ENCODE data around the gene TCP1. TPM values are rescaled to one million over a fixed set of nuclear protein-coding genes. Genes with fewer than 3 reads are reported as not detected.

Gene TCP1
- total and polyA plus RNA-seq, 2 of the 13 experiments (the other 11 are each of a cell fraction or from before 2014, with no cell fraction given): 116 to 553 TPM

- TF ChIP-seq CEBPZ (IDR thresholded peaks at IDR 0.05; ENCODE audit: low read length): no peak
- TF ChIP-seq CEBPG (CRISPR knock-in tag; IDR thresholded peaks at IDR 0.05): peak; percentile 42; the same call in 1 of the 2 replicates
- TF ChIP-seq HMG20A (CRISPR knock-in tag; IDR thresholded peaks at IDR 0.05; ENCODE audit: borderline replicate concordance): no peak
- no peak for TF ChIP-seq KDM4B (CRISPR knock-in tag; IDR thresholded peaks at IDR 0.05)
- no peak for TF ChIP-seq ATF3 (CRISPR knock-in tag; IDR thresholded peaks at IDR 0.05)
- TF ChIP-seq SMARCC2 (IDR thresholded peaks at IDR 0.05): no peak
- TF ChIP-seq MTF1 (CRISPR knock-in tag; IDR thresholded peaks at IDR 0.05): no peak
- TF ChIP-seq CHCHD3 (CRISPR knock-in tag; IDR thresholded peaks at IDR 0.05): no peak
- no peak for TF ChIP-seq ZNF276 (CRISPR knock-in tag; IDR thresholded peaks at IDR 0.05; ENCODE audit: low read depth)
- no peak for TF ChIP-seq ONECUT2 (CRISPR knock-in tag; IDR thresholded peaks at IDR 0.05)
- no peak for TF ChIP-seq ZNF562 (CRISPR knock-in tag; IDR thresholded peaks at IDR 0.05; ENCODE audit: borderline replicate concordance)
- TF ChIP-seq ZC3H4 (CRISPR knock-in tag; IDR thresholded peaks at IDR 0.05; ENCODE audit: borderline replicate concordance): no peak
- no peak for TF ChIP-seq TBP (CRISPR knock-in tag; IDR thresholded peaks at IDR 0.05)
- no peak for TF ChIP-seq MBD4 (IDR thresholded peaks at IDR 0.05; ENCODE audit: borderline replicate concordance, low read length)
- 0 out of 2 replicates have a peak, but pooled peaks have one; percentile 7 for TF ChIP-seq DNMT3B (CRISPR knock-in tag; conservative IDR thresholded peaks at IDR 0.05)
- no peak for TF ChIP-seq TEF (CRISPR knock-in tag; IDR thresholded peaks at IDR 0.05)
- no peak for TF ChIP-seq ZBTB25 (CRISPR knock-in tag; IDR thresholded peaks at IDR 0.05)
- TF ChIP-seq RFX5 (IDR thresholded peaks at IDR 0.05; ENCODE audit: low read depth, low read length): peak; percentile 31; the same call in 1 of the 2 replicates
- no peak for TF ChIP-seq ZMYM2 (CRISPR knock-in tag; IDR thresholded peaks at IDR 0.05)
- TF ChIP-seq MLX (CRISPR knock-in tag; IDR thresholded peaks at IDR 0.05): no peak
- peak; percentile 47; the same call in 1 of the 2 replicates for TF ChIP-seq FOXJ3 (CRISPR knock-in tag; IDR thresholded peaks at IDR 0.05; ENCODE audit: borderline replicate concordance)
- TF ChIP-seq TBX3 (IDR thresholded peaks at IDR 0.05; ENCODE audit: borderline replicate concordance): no peak
These were observed 950 bp upstream of the TCP1 start, which contains the start of gene MRPL18 (continued) for GRCh38 chr6:159790149-159790955.

Measured in HepG2 (cell line).